Measurements from ENCODE around the gene LHFPL3. TPM values are rescaled to one million over a fixed set of nuclear protein-coding genes. Genes with fewer than 3 reads are reported as not detected.

The LHFPL3 gene
- total RNA-seq, 1 experiment from 2014 or later, result not detected

GRCh38 chr7:104442481-104442880 lies 114.1 kb downstream of the LHFPL3 start:
- TF ChIP-seq CTCF (conservative IDR thresholded peaks at IDR 0.05), result no peak
- Histone ChIP-seq H3T11ph (ENCODE audit: low read length) (no peak overlapping the region), H2BK20ac (ENCODE audit: low read depth, low read length, poor library complexity, severe bottlenecking) (no peak overlapping the region), H3K23ac (ENCODE audit: insufficient read length, low read depth, low read length) (no peak overlapping the region), H3K23me2 (ENCODE audit: insufficient read length, low read depth, low read length, poor library complexity, severe bottlenecking) (no peaks in the 10 kb centered on the region), H4K91ac (ENCODE audit: insufficient read length, low read depth, low read length) (no peak overlapping the region), H3K56ac (ENCODE audit: insufficient read length, low read depth, low read length) (no peak overlapping the region), H2AK5ac (ENCODE audit: insufficient read length, low read length) (no peak overlapping the region), H2BK12ac (ENCODE audit: insufficient read length, low read depth, low read length) (no peak overlapping the region), H3K79me1 (ENCODE audit: insufficient read depth, low read depth, low read length, poor library complexity, severe bottlenecking) (no peaks in the 10 kb centered on the region), H3K4me1 (ENCODE audit: insufficient read depth, low read length) (no peaks in the 10 kb centered on the region), H3K9ac (ENCODE audit: extremely low read depth, insufficient read length, low read length) (no peak overlapping the region), H3K14ac (ENCODE audit: insufficient read depth, low read length) (no peak overlapping the region), H2BK5ac (ENCODE audit: insufficient read length, low read length) (no peak overlapping the region), H2BK15ac (ENCODE audit: low read depth, low read length) (no peak overlapping the region), H4K8ac (replicated peaks; ENCODE audit: insufficient read length, low read depth, low read length) (no peak overlapping the region), H4K5ac (ENCODE audit: insufficient read length, low read depth, low read length) (no peak overlapping the region), H3K4ac (ENCODE audit: low read depth, low read length) (no peak overlapping the region), H3K27ac (ENCODE audit: insufficient read length, low read depth, low read length) (no peak overlapping the region), H3K9me3 (ENCODE audit: control insufficient read depth, low read depth, low read length) (no peaks in the 10 kb centered on the region), H4K20me1 (ENCODE audit: control insufficient read depth, insufficient read depth, insufficient read length) (no peaks in the 10 kb centered on the region), H3K79me2 (ENCODE audit: insufficient read depth, low read length) (no peaks in the 10 kb centered on the region), H2BK120ac (ENCODE audit: low read depth, low read length, poor library complexity, severe bottlenecking) (no peak overlapping the region), H3K4me2 (ENCODE audit: insufficient read depth, insufficient read length, low read length) (no peak overlapping the region), H3K27me3 (ENCODE audit: insufficient read depth, low read length) (no peaks in the 10 kb centered on the region), H2AFZ (ENCODE audit: low read length) (no peak overlapping the region), H3K18ac (ENCODE audit: insufficient read length, low read depth, low read length) (no peak overlapping the region)
- no peak for DNase-seq
- no peaks in the 10 kb centered on the region for H3K4me1 Mint-ChIP-seq
- no peaks in the 10 kb centered on the region for H3K36me3 Mint-ChIP-seq (ENCODE audit: insufficient read depth in 1 of 3, low read depth in 3 of 3)
- H3K27ac Mint-ChIP-seq, result no peak overlapping the region
- no peak overlapping the region for H3K4me3 Mint-ChIP-seq
- no CpG with 5 or more reads among the region's 1 CpG for WGBS (ENCODE audit: extremely low coverage, insufficient read length, low lambda C conversion rate)
- peaks cover under 1% of the 10 kb centered on the region; the same call in 1 of the 2 replicates for H3K27me3 Mint-ChIP-seq (ENCODE audit: low read depth)
- H3K9me3 Mint-ChIP-seq, result no peaks in the 10 kb centered on the region
